RPMI7951 (cell line): Measurements from ENCODE around the gene KCNJ9. TPM values are rescaled to one million over a fixed set of nuclear protein-coding genes. Genes with fewer than 3 reads are reported as not detected.
"Not testable (repeated sequence)": the region's sequence is repeated elsewhere in the genome, so short reads cannot be mapped to it uniquely, and the experiment has no call there.

Experiments
- DNase-seq: peaks from one replicate; pipeline ENCODE4 v3.0.0-alpha.2; 2012; ENCODE audit warnings: low read depth
- total RNA-seq: library from RNA; depleted of rRNA; stranded (reverse); fragments of >200 nt; shearing (Covaris generic); gene quantifications from 2 replicates; pipeline ENCODE4 v1.2.3, GENCODE V29; 2014

The KCNJ9 gene
- total RNA-seq, 1 experiment from 2014 or later = not detected

- DNase-seq = peak; percentile 77
Observed at GRCh38 chr1:160125746-160126145, 44.4 kb downstream of the KCNJ9 start.

- DNase-seq = not testable (repeated sequence)
Observed at GRCh38 chr1:160126342-160126741, 45.0 kb downstream of the KCNJ9 start.

- DNase-seq = no peak
Observed at GRCh38 chr1:160127381-160127780, 46.0 kb downstream of the KCNJ9 start.

GRCh38 chr1:160127865-160128523 is 46.7 kb downstream of the KCNJ9 start:
- DNase-seq = peak; percentile 68

- DNase-seq = no peak
Observed at GRCh38 chr1:160128636-160129035, 47.3 kb downstream of the KCNJ9 start.

GRCh38 chr1:160129046-160129445 is 47.7 kb downstream of the KCNJ9 start:
- DNase-seq = peak; percentile 27

GRCh38 chr1:160129558-160129957 is 48.2 kb downstream of the KCNJ9 start:
- no peak for DNase-seq

GRCh38 chr1:160129966-160130365 is 48.6 kb downstream of the KCNJ9 start:
- no peak for DNase-seq

- DNase-seq = peak; percentile 21
Observed at GRCh38 chr1:160130486-160130885, 49.1 kb downstream of the KCNJ9 start.

GRCh38 chr1:160130939-160131338 is 49.6 kb downstream of the KCNJ9 start:
- DNase-seq = no peak

GRCh38 chr1:160131803-160132565 is 50.6 kb downstream of the KCNJ9 start:
- DNase-seq = no peak

- DNase-seq = no peak
Observed at GRCh38 chr1:160133990-160134770, 52.8 kb downstream of the KCNJ9 start.

GRCh38 chr1:160134791-160135572 is 53.6 kb downstream of the KCNJ9 start:
- no peak for DNase-seq

- no peak for DNase-seq
Observed at GRCh38 chr1:160136121-160136925, 55.0 kb downstream of the KCNJ9 start.

- DNase-seq = no peak
Observed at GRCh38 chr1:160136926-160137200, 55.5 kb downstream of the KCNJ9 start.

- DNase-seq = no peak
Observed at GRCh38 chr1:160137216-160137862, 56.0 kb downstream of the KCNJ9 start.

- no peak for DNase-seq
Observed at GRCh38 chr1:160139840-160140239, 58.5 kb downstream of the KCNJ9 start.
